CD14-positive monocyte (primary cell): ENCODE results near the gene AMELX. TPM values are rescaled to one million over a fixed set of nuclear protein-coding genes. Genes with fewer than 3 reads are reported as not detected.

Source experiments
- DNase-seq, 3 donors: peaks; one replicate each; pipeline ENCODE4 v3.0.0-alpha.2; 2011 to 2022
- H2AFZ ChIP-seq: 2 replicates; pipeline ENCODE4 v1.6.0; 2012; ENCODE audit warnings: mild to moderate bottlenecking, low read depth, low read length, inconsistent platforms; ENCODE audit not compliant: insufficient read depth, poor library complexity, severe bottlenecking
- H3K27ac ChIP-seq, 2 donors: 1 replicate in 1 of 2; 2 replicates in 1 of 2; pipeline ENCODE4 v1.5.1; 2012 to 2013; ENCODE audit warnings: low read length in 2 of 2, control low read depth in 1 of 2, inconsistent platforms in 1 of 2, low read depth in 1 of 2, mild to moderate bottlenecking in 1 of 2
- H3K27me3 ChIP-seq, 2 donors: one replicate each; pipeline versions ENCODE4 v1.6.0 to v1.6.1; 2011 to 2013; ENCODE audit warnings: low read length in 2 of 2; ENCODE audit not compliant: control insufficient read depth in 2 of 2, insufficient read depth in 2 of 2
- H3K36me3 ChIP-seq, 2 donors: replicated peaks in 1 of 2; 1 replicate in 1 of 2; 2 replicates in 1 of 2; pipeline versions ENCODE4 v1.5.1 to v1.6.1; 2012 to 2013; ENCODE audit warnings: low read length in 2 of 2, control low read depth in 1 of 2, inconsistent platforms in 1 of 2, mild to moderate bottlenecking in 1 of 2; ENCODE audit not compliant: insufficient read depth in 2 of 2, control insufficient read depth in 1 of 2
- H3K4me1 ChIP-seq, 2 donors: 1 replicate in 1 of 2; 2 replicates in 1 of 2; pipeline versions ENCODE4 v1.5.1 to v1.6.1; 2012 to 2013; ENCODE audit warnings: low read length in 2 of 2, control low read depth in 1 of 2, inconsistent platforms in 1 of 2, mild to moderate bottlenecking in 1 of 2, moderate library complexity in 1 of 2; ENCODE audit not compliant: insufficient read depth in 2 of 2, control insufficient read depth in 1 of 2
- H3K4me2 ChIP-seq: replicated peaks from 2 replicates; pipeline ENCODE3; 2012; ENCODE audit warnings: low read length, moderate library complexity, mild to moderate bottlenecking; ENCODE audit not compliant: poor library complexity, severe bottlenecking; ENCODE audit errors: extremely low read depth
- H3K4me3 ChIP-seq, 3 experiments: fragments of 200-600 bp in 1 of 3; sonication (generic) in 1 of 3; replicated peaks in 1 of 3; 1 replicate in 2 of 3; 2 replicates in 1 of 3; pipeline ENCODE4 v1.5.1; 2011 to 2013; ENCODE audit warnings: low read length in 3 of 3, mild to moderate bottlenecking in 3 of 3, control low read depth in 2 of 3, low read depth in 2 of 3, inconsistent platforms in 1 of 3, moderate library complexity in 1 of 3
- H3K79me2 ChIP-seq: 2 replicates; pipeline ENCODE4 v1.6.0; 2012; ENCODE audit warnings: mild to moderate bottlenecking, control low read depth, inconsistent platforms, low read length, moderate library complexity; ENCODE audit not compliant: insufficient read depth
- H3K9ac ChIP-seq: 2 replicates; pipeline ENCODE4 v1.6.0; 2017; ENCODE audit warnings: low read length, mild to moderate bottlenecking; ENCODE audit not compliant: insufficient read depth, poor library complexity, severe bottlenecking
- H3K9me3 ChIP-seq, 2 donors: replicated peaks in 1 of 2; 1 replicate in 1 of 2; 2 replicates in 1 of 2; pipeline versions ENCODE4 v1.5.1 to v1.6.1; 2012 to 2013; ENCODE audit warnings: low read length in 2 of 2, control low read depth in 1 of 2; ENCODE audit not compliant: control insufficient read depth in 1 of 2, insufficient read depth in 1 of 2
- H4K20me1 ChIP-seq: 2 replicates; pipeline ENCODE4 v1.6.0; 2012; ENCODE audit warnings: mild to moderate bottlenecking, low read length, control low read depth, moderate library complexity; ENCODE audit not compliant: insufficient read depth
- H3K27ac Mint-ChIP-seq, 7 donors: one replicate each; pipeline ENCODE4 v1.8.0; 2020; ENCODE audit warnings: mild to moderate bottlenecking in 7 of 7, mixed read lengths in 7 of 7, moderate library complexity in 6 of 7, inconsistent platforms in 2 of 7
- H3K27me3 Mint-ChIP-seq, 3 donors: one replicate each; pipeline ENCODE4 v1.8.0; 2021 to 2022; ENCODE audit warnings: low read depth in 3 of 3, mild to moderate bottlenecking in 3 of 3, mixed read lengths in 3 of 3, moderate library complexity in 3 of 3, inconsistent platforms in 1 of 3
- H3K36me3 Mint-ChIP-seq, 2 donors: one replicate each; pipeline ENCODE4 v1.8.0; 2020; ENCODE audit warnings: mixed read lengths in 2 of 2, inconsistent platforms in 1 of 2, mild to moderate bottlenecking in 1 of 2
- H3K4me1 Mint-ChIP-seq: one replicate; pipeline ENCODE4 v1.8.0; 2020; ENCODE audit warnings: mild to moderate bottlenecking, mixed read lengths
- H3K4me3 Mint-ChIP-seq, 2 donors: one replicate each; pipeline ENCODE4 v1.8.0; 2020; ENCODE audit warnings: mild to moderate bottlenecking in 2 of 2, mixed read lengths in 2 of 2, moderate library complexity in 1 of 2
- H3K9me3 Mint-ChIP-seq, 7 donors: one replicate each; pipeline ENCODE4 v1.8.0; 2020 to 2022; ENCODE audit warnings: mixed read lengths in 7 of 7, mild to moderate bottlenecking in 6 of 7, moderate library complexity in 6 of 7, inconsistent platforms in 2 of 7
- CTCF ChIP-seq: fragments of 200-600 bp; IDR thresholded peaks from one replicate; pipeline ENCODE4 v1.8.0; 2022; ENCODE audit warnings: antibody characterized with exemption, mild to moderate bottlenecking
- WGBS: methylation state at CpG from one replicate; pipeline ENCODE4 v1.1.5; 2013; ENCODE audit warnings: missing lambda C conversion rate; ENCODE audit not compliant: insufficient coverage; 5-methylcytosine and 5-hydroxymethylcytosine counted together
- intact Hi-C, 2 donors: fragments of 100-400 bp; cut with micrococcal nuclease; formaldehyde crosslinking; loops; one replicate each; pipeline versions ENCODE4 v1.15.0 to v1.15.1; 2023
- polyA plus RNA-seq, 3 donors: library from polyadenylated mRNA; depleted of rRNA in 1 of 3; unstranded in 2 of 3; stranded (reverse) in 1 of 3; fragments of 300-500 nt in 2 of 3; fragments of >200 nt in 1 of 3; fragmentation: Illumina TruSeq in 2 of 3; gene quantifications; 1 replicate in 2 of 3; 2 replicates in 1 of 3; pipeline ENCODE4 v1.2.3, GENCODE V29; 2012 to 2021

The AMELX gene
- polyA plus RNA-seq, 3 donors, result not detected

- Mint-ChIP-seq H3K36me3 (no peaks in the 10 kb centered on the region), H3K4me3 (no peak overlapping the region), H3K4me1 (no peaks in the 10 kb centered on the region), H3K27me3 (peaks cover 1 to 4% (median 2%) of the 10 kb centered on the region in 3 donors), H3K27ac (no peak overlapping the region), H3K9me3 (peaks cover 0 to 2% (median 0%) of the 10 kb centered on the region in 7 donors)
- Histone ChIP-seq H3K9ac (no peak overlapping the region), H3K27ac (no peak overlapping the region), H3K79me2 (no peaks in the 10 kb centered on the region), H3K27me3 (no peaks in the 10 kb centered on the region), H4K20me1 (no peaks in the 10 kb centered on the region), H3K4me2 (no peak overlapping the region), H3K9me3 (no peaks in the 10 kb centered on the region), H3K36me3 (no peaks in the 10 kb centered on the region), H2AFZ (no peak overlapping the region), H3K4me1 (no peaks in the 10 kb centered on the region), H3K4me3 (no peak overlapping the region)
- TF ChIP-seq CTCF, result no peak
- intact Hi-C loops, result no loop called here
- no CpG with 5 or more reads among the region's 1 CpG for WGBS
- no peak for DNase-seq
Observed at GRCh38 chrX:11261260-11261659, 32.0 kb upstream of the AMELX start.

GRCh38 chrX:11264925-11265324 lies 28.3 kb upstream of the AMELX start:
- intact Hi-C loops, result no loop called here
- H3K27ac ChIP-seq, result no peak overlapping the region
- no CpG with 5 or more reads among the region's 1 CpG for WGBS

More at GRCh38 chrX:11264925-11265324, 28.3 kb upstream of the AMELX start:
- Histone ChIP-seq H4K20me1 (no peaks in the 10 kb centered on the region), H2AFZ (no peak overlapping the region), H3K9me3 (no peaks in the 10 kb centered on the region), H3K27me3 (no peaks in the 10 kb centered on the region), H3K4me3 (no peak overlapping the region), H3K4me2 (no peak overlapping the region), H3K79me2 (no peaks in the 10 kb centered on the region), H3K36me3 (no peaks in the 10 kb centered on the region), H3K9ac (no peak overlapping the region), H3K4me1 (no peaks in the 10 kb centered on the region)
- no peaks in the 10 kb centered on the region for H3K36me3 Mint-ChIP-seq
- peaks cover 0 to 3% (median 1%) of the 10 kb centered on the region in 3 donors for H3K27me3 Mint-ChIP-seq
- no peak for DNase-seq
- peaks cover 0 to 4% (median 0%) of the 10 kb centered on the region in 7 donors for H3K9me3 Mint-ChIP-seq
- no peak for TF ChIP-seq CTCF
- H3K4me3 Mint-ChIP-seq, result no peak overlapping the region
- H3K4me1 Mint-ChIP-seq, result no peaks in the 10 kb centered on the region
- no peak overlapping the region for H3K27ac Mint-ChIP-seq
